Gastroesophageal sphincter (tissue), 3 donors: ENCODE results near the gene ROBO1.

Source experiments
- CTCF ChIP-seq, 4 experiments: fragments of 200-600 bp in 2 of 4; fragments of 450-650 bp in 2 of 4; sonication (generic) in 1 of 4; IDR thresholded peaks; one replicate each; pipeline ENCODE4 v1.5.1; 2017 to 2019; ENCODE audit warnings: antibody characterized with exemption in 4 of 4, mild to moderate bottlenecking in 2 of 4, moderate library complexity in 2 of 4
- POLR2A ChIP-seq, 2 donors: fragments of 450-650 bp; IDR thresholded peaks; one replicate each; pipeline ENCODE4 v1.6.1; 2017; ENCODE audit warnings: antibody characterized with exemption in 2 of 2, mild to moderate bottlenecking in 2 of 2, moderate library complexity in 1 of 2

GRCh38 chr3:78798266-78798832 is 969.4 kb downstream of the ROBO1 start:
- no peak for TF ChIP-seq CTCF (IDR thresholded peaks at IDR 0.05)
- no peak for TF ChIP-seq POLR2A (IDR thresholded peaks at IDR 0.05)
